Measurements from ENCODE around the gene RALB.
"Not testable (repeated sequence)": the region's sequence is repeated elsewhere in the genome, so short reads cannot be mapped to it uniquely, and the experiment has no call there.

RALB gene

DNA sequence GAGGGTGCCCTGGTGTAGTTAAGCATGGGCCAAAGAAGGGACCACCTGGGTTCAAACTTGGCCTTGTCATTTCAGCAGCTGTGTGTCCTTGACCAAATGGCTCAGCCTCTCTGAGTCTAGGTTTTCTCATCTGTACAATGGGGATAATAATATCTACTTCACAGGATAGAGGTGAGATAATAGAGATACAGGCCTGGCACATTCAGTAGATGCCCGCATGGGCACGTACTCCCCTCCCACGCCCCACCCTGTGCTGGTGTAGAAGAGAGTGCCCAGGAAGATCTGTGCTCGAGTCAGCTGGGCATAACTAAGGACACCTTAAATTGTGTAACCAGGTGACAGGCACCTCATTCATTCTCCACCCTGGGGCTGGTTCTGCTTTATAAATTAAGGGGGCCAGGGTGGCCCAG, 21.1 kb upstream of the RALB start:
- Histone ChIP-seq H2AFZ (ENCODE audit: insufficient read depth, low read length, poor library complexity) (no peak overlapping the region), H3K4me1 (ENCODE audit: control insufficient read depth in 1 of 2, insufficient read depth in 2 of 2, low read length in 2 of 2) (peaks cover 0 to 3% of the 10 kb centered on the region in 2 experiments), H3K4me3 (ENCODE audit: low read depth, low read length) (no peak overlapping the region), H3K79me2 (ENCODE audit: control insufficient read depth, insufficient read depth, low read length, poor library complexity) (no peaks in the 10 kb centered on the region), H3K23ac (ENCODE audit: low read length) (no peak overlapping the region), H3K4ac (ENCODE audit: low read depth, low read length) (no peak overlapping the region), H4K8ac (ENCODE audit: low read depth, low read length) (no peak overlapping the region), H3K14ac (ENCODE audit: low read length) (no peak overlapping the region), H4K12ac (ENCODE audit: low read depth, low read length) (no peak overlapping the region), H4K91ac (ENCODE audit: low read depth, low read length) (no peak overlapping the region), H3K36me3 (ENCODE audit: control insufficient read depth in 1 of 2, insufficient read depth in 2 of 2, low read length in 2 of 2) (no peaks in the 10 kb centered on the region), H2BK5ac (ENCODE audit: low read depth, low read length, poor library complexity) (no peak overlapping the region), H3K9me3 (ENCODE audit: insufficient read depth, low read depth, low read length) (peaks cover 4% of the 10 kb centered on the region), H2BK120ac (ENCODE audit: insufficient read depth, low read length, poor library complexity) (no peak overlapping the region), H3K9ac (ENCODE audit: low read length) (no peak overlapping the region), H3K79me1 (ENCODE audit: low read length) (no peaks in the 10 kb centered on the region), H3K27me3 (ENCODE audit: insufficient read depth, low read length) (no peaks in the 10 kb centered on the region), H3K27ac (ENCODE audit: low read depth, low read length) (no peak overlapping the region), H2BK12ac (ENCODE audit: low read length) (no peak overlapping the region), H3K18ac (ENCODE audit: low read length) (no peak overlapping the region), H2AK5ac (ENCODE audit: low read length) (no peak overlapping the region), H3K4me2 (ENCODE audit: low read length) (no peak overlapping the region)
- DNase-seq = no peak
- no CpG with 5 or more reads among the region's 4 CpGs for WGBS (ENCODE audit: extremely low coverage, insufficient coverage, insufficient read length)

DNA sequence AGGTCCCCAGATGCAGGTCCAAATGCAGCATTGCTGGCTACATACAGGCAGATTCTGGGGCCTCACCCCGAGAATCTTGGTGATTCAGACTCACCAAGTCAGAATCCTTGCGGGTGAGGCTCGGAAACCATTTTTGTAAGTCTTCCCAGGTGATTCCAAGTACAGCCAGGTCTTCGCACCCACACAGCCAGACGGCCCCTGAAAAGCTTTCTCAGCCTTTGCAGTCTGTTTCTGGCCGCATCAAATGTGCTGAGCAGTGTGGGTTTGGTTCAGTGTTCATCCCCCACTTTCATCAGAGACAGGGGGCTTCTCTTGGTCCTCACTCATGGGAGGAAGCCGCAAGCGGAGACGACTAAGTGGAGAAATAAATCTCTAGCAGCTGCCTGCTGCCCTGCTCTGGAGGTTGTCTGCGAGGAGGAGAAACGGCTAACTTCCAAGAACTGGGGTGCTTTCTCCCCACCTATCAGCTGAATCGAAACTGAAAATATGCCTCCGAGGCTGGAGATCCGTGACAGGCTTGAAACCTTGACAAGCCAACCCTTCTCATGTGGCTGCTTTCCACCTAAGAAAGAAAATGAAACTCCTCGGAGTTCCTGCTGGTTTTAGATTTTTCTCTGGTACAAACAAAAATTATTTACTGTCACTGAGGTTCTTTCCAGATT, 20.5 kb upstream of the RALB start:
- Histone ChIP-seq H3K4ac (ENCODE audit: low read depth, low read length) (no peak overlapping the region), H2BK12ac (ENCODE audit: low read length) (no peak overlapping the region), H2BK5ac (ENCODE audit: low read depth, low read length, poor library complexity) (no peak overlapping the region), H4K8ac (ENCODE audit: low read depth, low read length) (no peak overlapping the region), H3K36me3 (ENCODE audit: control insufficient read depth in 1 of 2, insufficient read depth in 2 of 2, low read length in 2 of 2) (no peaks in the 10 kb centered on the region), H3K4me1 (ENCODE audit: control insufficient read depth in 1 of 2, insufficient read depth in 2 of 2, low read length in 2 of 2) (peaks cover 2 to 4% of the 10 kb centered on the region in 2 experiments), H3K79me1 (ENCODE audit: low read length) (no peaks in the 10 kb centered on the region), H3K9me3 (ENCODE audit: insufficient read depth, low read depth, low read length) (peaks cover 4% of the 10 kb centered on the region), H4K91ac (ENCODE audit: low read depth, low read length) (no peak overlapping the region), H3K4me3 (ENCODE audit: low read depth, low read length) (no peak overlapping the region), H2AK5ac (ENCODE audit: low read length) (no peak overlapping the region), H2AFZ (ENCODE audit: insufficient read depth, low read length, poor library complexity) (no peak overlapping the region), H3K27me3 (ENCODE audit: insufficient read depth, low read length) (no peaks in the 10 kb centered on the region), H3K9ac (ENCODE audit: low read length) (no peak overlapping the region), H3K18ac (ENCODE audit: low read length) (no peak overlapping the region), H3K4me2 (ENCODE audit: low read length) (no peak overlapping the region), H3K23ac (ENCODE audit: low read length) (no peak overlapping the region), H4K12ac (ENCODE audit: low read depth, low read length) (no peak overlapping the region), H3K14ac (ENCODE audit: low read length) (no peak overlapping the region), H2BK120ac (ENCODE audit: insufficient read depth, low read length, poor library complexity) (no peak overlapping the region), H3K79me2 (ENCODE audit: control insufficient read depth, insufficient read depth, low read length, poor library complexity) (no peaks in the 10 kb centered on the region), H3K27ac (ENCODE audit: low read depth, low read length) (no peak overlapping the region)
- WGBS (ENCODE audit: extremely low coverage, insufficient coverage, insufficient read length) = no CpG with 5 or more reads among the region's 15 CpGs
- DNase-seq = no peak

DNA sequence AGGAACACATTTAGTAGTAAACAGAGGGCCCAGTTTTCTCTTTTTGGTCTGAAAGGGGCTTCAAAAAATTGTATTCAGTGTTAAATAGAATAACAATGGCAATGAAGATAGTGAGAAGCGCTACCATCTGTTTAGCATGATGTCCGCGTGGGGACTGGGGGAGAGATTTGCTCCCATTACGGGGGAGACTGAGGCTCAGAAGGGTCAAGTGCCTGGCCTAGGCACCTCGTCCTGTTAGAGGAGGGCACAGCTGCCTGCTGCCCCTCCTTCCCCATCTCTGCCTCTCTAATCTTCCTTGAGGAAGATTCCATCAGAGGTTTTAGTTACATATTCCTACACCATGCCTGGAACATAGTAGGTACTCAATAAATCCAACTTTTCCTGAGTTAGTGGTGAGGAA, 19.4 kb upstream of the RALB start:
- no peak overlapping the region for H2BK5ac ChIP-seq (ENCODE audit: low read depth, low read length, poor library complexity)
- H3K36me3 ChIP-seq (ENCODE audit: control insufficient read depth in 1 of 2, insufficient read depth in 2 of 2, low read length in 2 of 2) = no peaks in the 10 kb centered on the region
- no peak overlapping the region for H3K14ac ChIP-seq (ENCODE audit: low read length)
- no peak overlapping the region for H2BK120ac ChIP-seq (ENCODE audit: insufficient read depth, low read length, poor library complexity)
- no peak overlapping the region for H3K4me2 ChIP-seq (ENCODE audit: low read length)
- no peak overlapping the region for H2AFZ ChIP-seq (ENCODE audit: insufficient read depth, low read length, poor library complexity)
- no peak overlapping the region for H3K4me3 ChIP-seq (ENCODE audit: low read depth, low read length)
- no peak overlapping the region for H4K12ac ChIP-seq (ENCODE audit: low read depth, low read length)
- H3K4ac ChIP-seq (ENCODE audit: low read depth, low read length) = no peak overlapping the region
- no peak overlapping the region for H3K27ac ChIP-seq (ENCODE audit: low read depth, low read length)
- no peaks in the 10 kb centered on the region for H3K27me3 ChIP-seq (ENCODE audit: insufficient read depth, low read length)
- no peak overlapping the region for H3K23ac ChIP-seq (ENCODE audit: low read length)
- no peak for DNase-seq
- no CpG with 5 or more reads among the region's 5 CpGs for WGBS (ENCODE audit: extremely low coverage, insufficient coverage, insufficient read length)
- H3K9ac ChIP-seq (ENCODE audit: low read length) = no peak overlapping the region
- H3K79me2 ChIP-seq (ENCODE audit: control insufficient read depth, insufficient read depth, low read length, poor library complexity) = no peaks in the 10 kb centered on the region
- H3K4me1 ChIP-seq (ENCODE audit: control insufficient read depth in 1 of 2, insufficient read depth in 2 of 2, low read length in 2 of 2) = peaks cover 9 to 13% of the 10 kb centered on the region in 2 experiments
- no peaks in the 10 kb centered on the region for H3K79me1 ChIP-seq (ENCODE audit: low read length)
- no peak overlapping the region for H2AK5ac ChIP-seq (ENCODE audit: low read length)
- H4K8ac ChIP-seq (ENCODE audit: low read depth, low read length) = no peak overlapping the region
- no peak overlapping the region for H3K18ac ChIP-seq (ENCODE audit: low read length)
- no peak overlapping the region for H4K91ac ChIP-seq (ENCODE audit: low read depth, low read length)
- H3K9me3 ChIP-seq (ENCODE audit: insufficient read depth, low read depth, low read length) = no peaks in the 10 kb centered on the region
- no peak overlapping the region for H2BK12ac ChIP-seq (ENCODE audit: low read length)

DNA sequence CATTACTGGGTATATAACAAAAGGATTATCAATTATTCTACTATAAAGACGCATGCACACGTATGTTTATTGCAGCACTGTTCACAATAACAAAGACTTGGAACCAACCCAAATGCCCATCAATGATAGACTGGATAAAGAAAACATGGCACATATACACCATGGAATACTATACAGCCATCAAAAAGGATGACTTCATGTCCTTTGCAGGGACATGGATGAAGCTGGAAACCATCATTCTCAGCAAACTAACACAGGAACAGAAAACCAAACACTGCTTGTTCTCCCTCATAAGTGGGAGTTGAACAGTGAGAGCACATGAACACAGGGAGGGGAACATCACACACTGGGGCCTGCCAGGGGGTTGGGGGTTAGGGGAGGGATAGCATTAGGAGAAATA, 17.5 kb upstream of the RALB start:
- H4K8ac ChIP-seq (ENCODE audit: low read depth, low read length); H2BK12ac ChIP-seq (ENCODE audit: low read length); H3K4ac ChIP-seq (ENCODE audit: low read depth, low read length): not testable (repeated sequence)

More for the DNA sequence above, 17.5 kb upstream of the RALB start:
- not testable (repeated sequence) for H4K12ac ChIP-seq (ENCODE audit: low read depth, low read length); H2AK5ac ChIP-seq (ENCODE audit: low read length); H3K79me2 ChIP-seq (ENCODE audit: control insufficient read depth, insufficient read depth, low read length, poor library complexity); H3K27me3 ChIP-seq (ENCODE audit: insufficient read depth, low read length); H2BK5ac ChIP-seq (ENCODE audit: low read depth, low read length, poor library complexity); H3K4me2 ChIP-seq (ENCODE audit: low read length); H3K4me3 ChIP-seq (ENCODE audit: low read depth, low read length); H4K91ac ChIP-seq (ENCODE audit: low read depth, low read length); H3K14ac ChIP-seq (ENCODE audit: low read length); H2AFZ ChIP-seq (ENCODE audit: insufficient read depth, low read length, poor library complexity); H3K9me3 ChIP-seq (ENCODE audit: insufficient read depth, low read depth, low read length); H3K27ac ChIP-seq (ENCODE audit: low read depth, low read length); H3K36me3 ChIP-seq (ENCODE audit: control insufficient read depth in 1 of 2, insufficient read depth in 2 of 2, low read length in 2 of 2); H3K9ac ChIP-seq (ENCODE audit: low read length); H3K79me1 ChIP-seq (ENCODE audit: low read length); H2BK120ac ChIP-seq (ENCODE audit: insufficient read depth, low read length, poor library complexity); H3K23ac ChIP-seq (ENCODE audit: low read length); DNase-seq; H3K18ac ChIP-seq (ENCODE audit: low read length)
- H3K4me1 ChIP-seq (ENCODE audit: control insufficient read depth in 1 of 2, insufficient read depth in 2 of 2, low read length in 2 of 2) = peaks cover 22 to 30% of the 10 kb centered on the region in 2 experiments
- no CpG with 5 or more reads among the region's 2 CpGs for WGBS (ENCODE audit: extremely low coverage, insufficient coverage, insufficient read length)

Measured in trophoblast cell (in vitro differentiated cells and primary cell).